ENCODE measurements around the gene ANKRD39.
"Not testable (repeated sequence)": the region's sequence is repeated elsewhere in the genome, so short reads cannot be mapped to it uniquely, and the experiment has no call there.

The ANKRD39 gene

GRCh38 chr2:96815326-96816126 is 42.3 kb downstream of the ANKRD39 start:
- DNase-seq (ENCODE audit: insufficient read length, low spot score) (peak; percentile 75), FAIRE-seq (peak; percentile 57)

GRCh38 chr2:96813656-96814055 is 44.2 kb downstream of the ANKRD39 start:
- no peak for FAIRE-seq

GRCh38 chr2:96811917-96812316 is 45.9 kb downstream of the ANKRD39 start:
- no peak for FAIRE-seq
- no peak for DNase-seq (ENCODE audit: insufficient read length, low spot score)

More at GRCh38 chr2:96813656-96814055, 44.2 kb downstream of the ANKRD39 start:
- no peak for DNase-seq (ENCODE audit: insufficient read length, low spot score)

- FAIRE-seq: no peak
- DNase-seq (ENCODE audit: insufficient read length, low spot score): no peak
Measured at GRCh38 chr2:96810783-96811192, 47.0 kb downstream of the ANKRD39 start.

- FAIRE-seq (no peak), DNase-seq (ENCODE audit: insufficient read length, low spot score) (no peak)
Measured at GRCh38 chr2:96809951-96810782, 47.6 kb downstream of the ANKRD39 start.

- FAIRE-seq (no peak), DNase-seq (ENCODE audit: insufficient read length, low spot score) (no peak)
Measured at GRCh38 chr2:96809216-96809882, 48.5 kb downstream of the ANKRD39 start.

GRCh38 chr2:96808176-96808837 is 49.5 kb downstream of the ANKRD39 start:
- DNase-seq (ENCODE audit: insufficient read length, low spot score): no peak
- no peak for FAIRE-seq

- FAIRE-seq (no peak), DNase-seq (ENCODE audit: insufficient read length, low spot score) (no peak)
Measured at GRCh38 chr2:96807127-96807471, 50.7 kb downstream of the ANKRD39 start.

GRCh38 chr2:96806468-96807126 is 51.2 kb downstream of the ANKRD39 start:
- no peak for FAIRE-seq

GRCh38 chr2:96805946-96806345 is 51.9 kb downstream of the ANKRD39 start:
- DNase-seq (ENCODE audit: insufficient read length, low spot score); FAIRE-seq: not testable (repeated sequence)

More at GRCh38 chr2:96806468-96807126, 51.2 kb downstream of the ANKRD39 start:
- no peak for DNase-seq (ENCODE audit: insufficient read length, low spot score)

- FAIRE-seq: no peak
Measured at GRCh38 chr2:96804986-96805385, 52.8 kb downstream of the ANKRD39 start.

GRCh38 chr2:96802721-96803120 is 55.1 kb downstream of the ANKRD39 start:
- no peak for DNase-seq (ENCODE audit: insufficient read length, low spot score)
- FAIRE-seq: no peak

More at GRCh38 chr2:96804986-96805385, 52.8 kb downstream of the ANKRD39 start:
- DNase-seq (ENCODE audit: insufficient read length, low spot score): no peak

- FAIRE-seq (no peak), DNase-seq (ENCODE audit: insufficient read length, low spot score) (no peak)
Measured at GRCh38 chr2:96801786-96802595, 55.8 kb downstream of the ANKRD39 start.

GRCh38 chr2:96801005-96801785 is 56.6 kb downstream of the ANKRD39 start:
- DNase-seq (ENCODE audit: insufficient read length, low spot score): peak; percentile 94
- FAIRE-seq: peak; percentile 99

GRCh38 chr2:96800061-96801004 is 57.5 kb downstream of the ANKRD39 start:
- FAIRE-seq: peak; percentile 26

GRCh38 chr2:96799623-96799935 is 58.2 kb downstream of the ANKRD39 start:
- FAIRE-seq: no peak
- no peak for DNase-seq (ENCODE audit: insufficient read length, low spot score)

More at GRCh38 chr2:96800061-96801004, 57.5 kb downstream of the ANKRD39 start:
- DNase-seq (ENCODE audit: insufficient read length, low spot score): no peak

All from HTR-8/SVneo (cell line).